WTC11 (cell line): ENCODE measurements around the gene GADL1. TPM values are rescaled to one million over a fixed set of nuclear protein-coding genes. Genes with fewer than 3 reads are reported as not detected.

ENCODE experiments used
- ATAC-seq: fragments of 200-7000 bp; cut with Tn5 transposase; 2 replicates; pipeline ENCODE4 v1.10.0; 2021; ENCODE audit warnings: mild to moderate bottlenecking, moderate library complexity
- CTCF ChIA-PET: fragments of 300-600 bp; sonication (Branson Sonifier 250); formaldehyde crosslinking; loops from one replicate; lab custom pipeline; 2021; ENCODE audit warnings: antibody characterized with exemption; lab: Charles Lee
- POLR2A ChIA-PET: fragments of 350-600 bp; sonication (Branson Sonifier 250); formaldehyde crosslinking; loops from one replicate; lab custom pipeline; 2021; ENCODE audit warnings: antibody characterized with exemption; lab: Charles Lee
- DNase-seq: peaks from one replicate; pipeline ENCODE4 v3.0.0; 2021; ENCODE audit warnings: low spot score
- H3K27ac Mint-ChIP-seq: 2 replicates; pipeline ENCODE4 v1.8.0; 2021; ENCODE audit warnings: mixed read lengths
- H3K27me3 Mint-ChIP-seq: 2 replicates; pipeline ENCODE4 v1.8.0; 2021; ENCODE audit warnings: low read depth, mild to moderate bottlenecking, moderate library complexity, mixed read lengths
- H3K36me3 Mint-ChIP-seq: 2 replicates; pipeline ENCODE4 v1.8.0; 2021; ENCODE audit warnings: mixed read lengths
- H3K4me1 Mint-ChIP-seq: 2 replicates; pipeline ENCODE4 v1.8.0; 2022; ENCODE audit warnings: mixed read lengths
- H3K4me3 Mint-ChIP-seq: 2 replicates; pipeline ENCODE4 v1.8.0; 2021; ENCODE audit warnings: mild to moderate bottlenecking, moderate library complexity, mixed read lengths
- H3K9me3 Mint-ChIP-seq: 2 replicates; pipeline ENCODE4 v1.8.0; 2021; ENCODE audit warnings: mixed read lengths
- CBFB ChIP-seq: sonication (generic); formaldehyde crosslinking; IDR thresholded peaks from 2 replicates; pipeline ENCODE4 v1.8.1; 2022; ENCODE audit warnings: mild to moderate bottlenecking, low read depth, missing genetic modification reagents
- ESRRA ChIP-seq: sonication (generic); formaldehyde crosslinking; IDR thresholded peaks from 2 replicates; pipeline ENCODE4 v1.8.1; 2022; ENCODE audit warnings: mild to moderate bottlenecking, missing genetic modification reagents, borderline replicate concordance
- FOXK1 ChIP-seq: sonication (generic); formaldehyde crosslinking; IDR thresholded peaks from 2 replicates; pipeline ENCODE4 v1.8.0; 2022; ENCODE audit warnings: mild to moderate bottlenecking, moderate library complexity, missing genetic modification reagents
- GTF2I ChIP-seq: fragments of 250-450 bp; sonication (Bioruptor Pico); conservative IDR thresholded peaks from 2 replicates; pipeline ENCODE4 v1.4.0; 2021; ENCODE audit warnings: mild to moderate bottlenecking
- HMGA2 ChIP-seq: fragments of 250-450 bp; sonication (Bioruptor Pico); IDR thresholded peaks from 2 replicates; pipeline ENCODE4 v1.4.0; 2021; ENCODE audit warnings: mild to moderate bottlenecking, moderate library complexity
- JAZF1 ChIP-seq: fragments of 250-450 bp; sonication (Bioruptor Pico); IDR thresholded peaks from 2 replicates; pipeline ENCODE4 v1.9.0; 2021; ENCODE audit warnings: moderate library complexity, mild to moderate bottlenecking, inconsistent platforms
- MXD4 ChIP-seq: fragments of 250-450 bp; sonication (Bioruptor Pico); IDR thresholded peaks from 2 replicates; pipeline ENCODE4 v1.8.0; 2021; ENCODE audit warnings: mild to moderate bottlenecking, moderate library complexity, borderline replicate concordance
- NR2C2 ChIP-seq: sonication (generic); formaldehyde crosslinking; IDR thresholded peaks from 2 replicates; pipeline ENCODE4 v1.8.0; 2022; ENCODE audit warnings: mild to moderate bottlenecking, missing genetic modification reagents
- PRRX2 ChIP-seq: fragments of 250-450 bp; sonication (Bioruptor Pico); IDR thresholded peaks from 2 replicates; pipeline ENCODE4 v1.8.0; 2021; ENCODE audit warnings: mild to moderate bottlenecking
- TP53 ChIP-seq: sonication (generic); formaldehyde crosslinking; IDR thresholded peaks from 2 replicates; pipeline ENCODE4 v1.8.1; 2023; ENCODE audit warnings: mild to moderate bottlenecking, missing genetic modification reagents
- ZNF232 ChIP-seq: sonication (generic); formaldehyde crosslinking; IDR thresholded peaks from 2 replicates; pipeline ENCODE4 v1.8.0; 2022; ENCODE audit warnings: mild to moderate bottlenecking, missing genetic modification reagents
- ZNF317 ChIP-seq: sonication (generic); formaldehyde crosslinking; IDR thresholded peaks from 2 replicates; pipeline ENCODE4 v1.8.1; 2023; ENCODE audit warnings: low read depth, mild to moderate bottlenecking, moderate library complexity, missing genetic modification reagents, borderline replicate concordance
- ZNF396 ChIP-seq: fragments of 250-450 bp; sonication (Bioruptor Pico); IDR thresholded peaks from 2 replicates; pipeline ENCODE4 v1.8.0; 2021; ENCODE audit warnings: mild to moderate bottlenecking, moderate library complexity, borderline replicate concordance
- ZNF671 ChIP-seq: fragments of 250-450 bp; sonication (Bioruptor Pico); IDR thresholded peaks from 2 replicates; pipeline ENCODE4 v1.8.0; 2021; ENCODE audit warnings: mild to moderate bottlenecking
- total RNA-seq: library from RNA; stranded (reverse); gene quantifications from 3 replicates; pipeline ENCODE4 v1.2.3, GENCODE V29; 2021
- TF ChIP-seq, protein P1 (sequence below): fragments of 250-450 bp; sonication (Bioruptor Pico); IDR thresholded peaks from 2 replicates; pipeline ENCODE4 v1.9.0; 2021; ENCODE audit warnings: mild to moderate bottlenecking
- TF ChIP-seq, protein P2 (sequence below): sonication (generic); formaldehyde crosslinking; IDR thresholded peaks from 2 replicates; pipeline ENCODE4 v1.8.1; 2022; ENCODE audit warnings: mild to moderate bottlenecking, moderate library complexity, missing genetic modification reagents
- TF ChIP-seq, protein P3 (sequence below): sonication (generic); formaldehyde crosslinking; IDR thresholded peaks from 2 replicates; pipeline ENCODE4 v1.8.0; 2023; ENCODE audit warnings: mild to moderate bottlenecking, missing genetic modification reagents
- TF ChIP-seq, protein P4 (sequence below): fragments of 250-450 bp; sonication (Bioruptor Pico); IDR thresholded peaks from 2 replicates; pipeline ENCODE4 v1.9.0; 2021; ENCODE audit warnings: mild to moderate bottlenecking, borderline replicate concordance
- TF ChIP-seq, protein P5 (sequence below): fragments of 250-450 bp; sonication (Bioruptor Pico); IDR thresholded peaks from 2 replicates; pipeline ENCODE4 v1.9.0; 2021; ENCODE audit warnings: mild to moderate bottlenecking
- TF ChIP-seq, protein P6 (sequence below): sonication (generic); formaldehyde crosslinking; IDR thresholded peaks from 2 replicates; pipeline ENCODE4 v1.8.0; 2022; ENCODE audit warnings: mild to moderate bottlenecking, missing genetic modification reagents

GADL1 gene
- total RNA-seq, 1 experiment from 2014 or later: 0.15 TPM

DNA sequence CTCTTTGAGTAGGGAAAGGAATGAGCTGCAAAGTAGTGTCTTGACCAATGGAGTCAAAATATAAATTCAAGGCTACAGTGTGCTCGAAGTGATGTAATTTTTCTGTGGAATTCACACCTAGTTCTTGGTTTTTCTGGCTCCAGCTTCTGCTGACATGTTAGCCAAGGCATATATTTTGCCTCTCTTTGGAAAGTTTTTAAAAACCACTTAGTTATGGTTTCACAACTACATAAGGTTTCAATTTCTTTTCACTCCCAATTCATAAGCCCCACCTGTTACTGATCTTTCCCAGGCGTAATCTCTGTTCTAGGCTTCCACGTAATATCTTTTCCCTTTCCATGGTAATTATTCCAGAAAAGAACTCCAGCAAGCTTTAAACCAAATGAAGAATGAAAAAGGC lies 46.9 kb downstream of the GADL1 start:
- no peak for ATAC-seq
- TF ChIP-seq, protein P1, sequence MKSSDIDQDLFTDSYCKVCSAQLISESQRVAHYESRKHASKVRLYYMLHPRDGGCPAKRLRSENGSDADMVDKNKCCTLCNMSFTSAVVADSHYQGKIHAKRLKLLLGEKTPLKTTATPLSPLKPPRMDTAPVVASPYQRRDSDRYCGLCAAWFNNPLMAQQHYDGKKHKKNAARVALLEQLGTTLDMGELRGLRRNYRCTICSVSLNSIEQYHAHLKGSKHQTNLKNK (CRISPR knock-in tag): no peak
- TF ChIP-seq JAZF1 (no peak), CBFB (no peak)
- TF ChIP-seq, protein P2, sequence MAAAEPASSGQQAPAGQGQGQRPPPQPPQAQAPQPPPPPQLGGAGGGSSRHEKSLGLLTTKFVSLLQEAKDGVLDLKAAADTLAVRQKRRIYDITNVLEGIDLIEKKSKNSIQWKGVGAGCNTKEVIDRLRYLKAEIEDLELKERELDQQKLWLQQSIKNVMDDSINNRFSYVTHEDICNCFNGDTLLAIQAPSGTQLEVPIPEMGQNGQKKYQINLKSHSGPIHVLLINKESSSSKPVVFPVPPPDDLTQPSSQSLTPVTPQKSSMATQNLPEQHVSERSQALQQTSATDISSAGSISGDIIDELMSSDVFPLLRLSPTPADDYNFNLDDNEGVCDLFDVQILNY (CRISPR knock-in tag): no peak
- Mint-ChIP-seq H3K4me1 (0 out of 2 replicates have a peak, but pooled peaks cover 3% of the 10 kb centered on the region), H3K36me3 (no peaks in the 10 kb centered on the region), H3K4me3 (no peak overlapping the region), H3K9me3 (no peaks in the 10 kb centered on the region), H3K27me3 (no peaks in the 10 kb centered on the region; the same call in 1 of the 2 replicates), H3K27ac (no peak overlapping the region)
- DNase-seq: no peak
- CTCF ChIA-PET: no interaction called here
- POLR2A ChIA-PET: no interaction called here

DNA sequence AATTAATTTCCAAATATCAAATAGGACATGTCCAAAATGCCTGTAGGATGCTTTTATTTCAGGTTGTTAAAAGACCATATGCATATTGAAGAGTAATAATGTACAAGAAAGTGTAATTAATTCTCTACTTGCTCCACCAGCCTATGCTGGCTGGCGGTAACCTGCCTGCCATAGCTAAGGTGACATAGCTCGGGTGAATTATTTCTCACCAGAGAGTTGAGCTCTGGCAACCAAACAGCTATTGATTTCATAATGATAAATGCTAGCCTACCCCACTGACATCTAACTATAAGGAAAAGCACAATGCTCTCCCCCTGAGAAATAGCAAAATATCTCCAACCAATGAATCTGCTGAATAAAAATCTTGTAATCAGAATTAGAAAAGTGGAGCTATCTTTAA lies 48.9 kb downstream of the GADL1 start:
- no peak for TF ChIP-seq NR2C2 (CRISPR knock-in tag)
- TF ChIP-seq TP53 (CRISPR knock-in tag): no peak
- TF ChIP-seq, protein P1 (CRISPR knock-in tag): no peak
- TF ChIP-seq ZNF671 (CRISPR knock-in tag): no peak
- no peak for TF ChIP-seq ZNF232 (CRISPR knock-in tag)
- TF ChIP-seq, protein P3, sequence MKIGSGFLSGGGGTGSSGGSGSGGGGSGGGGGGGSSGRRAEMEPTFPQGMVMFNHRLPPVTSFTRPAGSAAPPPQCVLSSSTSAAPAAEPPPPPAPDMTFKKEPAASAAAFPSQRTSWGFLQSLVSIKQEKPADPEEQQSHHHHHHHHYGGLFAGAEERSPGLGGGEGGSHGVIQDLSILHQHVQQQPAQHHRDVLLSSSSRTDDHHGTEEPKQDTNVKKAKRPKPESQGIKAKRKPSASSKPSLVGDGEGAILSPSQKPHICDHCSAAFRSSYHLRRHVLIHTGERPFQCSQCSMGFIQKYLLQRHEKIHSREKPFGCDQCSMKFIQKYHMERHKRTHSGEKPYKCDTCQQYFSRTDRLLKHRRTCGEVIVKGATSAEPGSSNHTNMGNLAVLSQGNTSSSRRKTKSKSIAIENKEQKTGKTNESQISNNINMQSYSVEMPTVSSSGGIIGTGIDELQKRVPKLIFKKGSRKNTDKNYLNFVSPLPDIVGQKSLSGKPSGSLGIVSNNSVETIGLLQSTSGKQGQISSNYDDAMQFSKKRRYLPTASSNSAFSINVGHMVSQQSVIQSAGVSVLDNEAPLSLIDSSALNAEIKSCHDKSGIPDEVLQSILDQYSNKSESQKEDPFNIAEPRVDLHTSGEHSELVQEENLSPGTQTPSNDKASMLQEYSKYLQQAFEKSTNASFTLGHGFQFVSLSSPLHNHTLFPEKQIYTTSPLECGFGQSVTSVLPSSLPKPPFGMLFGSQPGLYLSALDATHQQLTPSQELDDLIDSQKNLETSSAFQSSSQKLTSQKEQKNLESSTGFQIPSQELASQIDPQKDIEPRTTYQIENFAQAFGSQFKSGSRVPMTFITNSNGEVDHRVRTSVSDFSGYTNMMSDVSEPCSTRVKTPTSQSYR: no peak
- TF ChIP-seq MXD4: no peak
- TF ChIP-seq, protein P4, sequence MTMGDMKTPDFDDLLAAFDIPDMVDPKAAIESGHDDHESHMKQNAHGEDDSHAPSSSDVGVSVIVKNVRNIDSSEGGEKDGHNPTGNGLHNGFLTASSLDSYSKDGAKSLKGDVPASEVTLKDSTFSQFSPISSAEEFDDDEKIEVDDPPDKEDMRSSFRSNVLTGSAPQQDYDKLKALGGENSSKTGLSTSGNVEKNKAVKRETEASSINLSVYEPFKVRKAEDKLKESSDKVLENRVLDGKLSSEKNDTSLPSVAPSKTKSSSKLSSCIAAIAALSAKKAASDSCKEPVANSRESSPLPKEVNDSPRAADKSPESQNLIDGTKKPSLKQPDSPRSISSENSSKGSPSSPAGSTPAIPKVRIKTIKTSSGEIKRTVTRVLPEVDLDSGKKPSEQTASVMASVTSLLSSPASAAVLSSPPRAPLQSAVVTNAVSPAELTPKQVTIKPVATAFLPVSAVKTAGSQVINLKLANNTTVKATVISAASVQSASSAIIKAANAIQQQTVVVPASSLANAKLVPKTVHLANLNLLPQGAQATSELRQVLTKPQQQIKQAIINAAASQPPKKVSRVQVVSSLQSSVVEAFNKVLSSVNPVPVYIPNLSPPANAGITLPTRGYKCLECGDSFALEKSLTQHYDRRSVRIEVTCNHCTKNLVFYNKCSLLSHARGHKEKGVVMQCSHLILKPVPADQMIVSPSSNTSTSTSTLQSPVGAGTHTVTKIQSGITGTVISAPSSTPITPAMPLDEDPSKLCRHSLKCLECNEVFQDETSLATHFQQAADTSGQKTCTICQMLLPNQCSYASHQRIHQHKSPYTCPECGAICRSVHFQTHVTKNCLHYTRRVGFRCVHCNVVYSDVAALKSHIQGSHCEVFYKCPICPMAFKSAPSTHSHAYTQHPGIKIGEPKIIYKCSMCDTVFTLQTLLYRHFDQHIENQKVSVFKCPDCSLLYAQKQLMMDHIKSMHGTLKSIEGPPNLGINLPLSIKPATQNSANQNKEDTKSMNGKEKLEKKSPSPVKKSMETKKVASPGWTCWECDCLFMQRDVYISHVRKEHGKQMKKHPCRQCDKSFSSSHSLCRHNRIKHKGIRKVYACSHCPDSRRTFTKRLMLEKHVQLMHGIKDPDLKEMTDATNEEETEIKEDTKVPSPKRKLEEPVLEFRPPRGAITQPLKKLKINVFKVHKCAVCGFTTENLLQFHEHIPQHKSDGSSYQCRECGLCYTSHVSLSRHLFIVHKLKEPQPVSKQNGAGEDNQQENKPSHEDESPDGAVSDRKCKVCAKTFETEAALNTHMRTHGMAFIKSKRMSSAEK (CRISPR knock-in tag): no peak
- no peak for TF ChIP-seq ESRRA (CRISPR knock-in tag)
- TF ChIP-seq PRRX2: no peak
- TF ChIP-seq ZNF317: no peak
- TF ChIP-seq GTF2I: no peak
- TF ChIP-seq, protein P5, sequence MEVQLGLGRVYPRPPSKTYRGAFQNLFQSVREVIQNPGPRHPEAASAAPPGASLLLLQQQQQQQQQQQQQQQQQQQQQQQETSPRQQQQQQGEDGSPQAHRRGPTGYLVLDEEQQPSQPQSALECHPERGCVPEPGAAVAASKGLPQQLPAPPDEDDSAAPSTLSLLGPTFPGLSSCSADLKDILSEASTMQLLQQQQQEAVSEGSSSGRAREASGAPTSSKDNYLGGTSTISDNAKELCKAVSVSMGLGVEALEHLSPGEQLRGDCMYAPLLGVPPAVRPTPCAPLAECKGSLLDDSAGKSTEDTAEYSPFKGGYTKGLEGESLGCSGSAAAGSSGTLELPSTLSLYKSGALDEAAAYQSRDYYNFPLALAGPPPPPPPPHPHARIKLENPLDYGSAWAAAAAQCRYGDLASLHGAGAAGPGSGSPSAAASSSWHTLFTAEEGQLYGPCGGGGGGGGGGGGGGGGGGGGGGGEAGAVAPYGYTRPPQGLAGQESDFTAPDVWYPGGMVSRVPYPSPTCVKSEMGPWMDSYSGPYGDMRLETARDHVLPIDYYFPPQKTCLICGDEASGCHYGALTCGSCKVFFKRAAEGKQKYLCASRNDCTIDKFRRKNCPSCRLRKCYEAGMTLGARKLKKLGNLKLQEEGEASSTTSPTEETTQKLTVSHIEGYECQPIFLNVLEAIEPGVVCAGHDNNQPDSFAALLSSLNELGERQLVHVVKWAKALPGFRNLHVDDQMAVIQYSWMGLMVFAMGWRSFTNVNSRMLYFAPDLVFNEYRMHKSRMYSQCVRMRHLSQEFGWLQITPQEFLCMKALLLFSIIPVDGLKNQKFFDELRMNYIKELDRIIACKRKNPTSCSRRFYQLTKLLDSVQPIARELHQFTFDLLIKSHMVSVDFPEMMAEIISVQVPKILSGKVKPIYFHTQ (CRISPR knock-in tag): no peak
- TF ChIP-seq, protein P2 (CRISPR knock-in tag): no peak
- TF ChIP-seq ZNF396 (CRISPR knock-in tag): no peak
- TF ChIP-seq HMGA2: no peak
- TF ChIP-seq FOXK1 (CRISPR knock-in tag): no peak
- TF ChIP-seq, protein P6, sequence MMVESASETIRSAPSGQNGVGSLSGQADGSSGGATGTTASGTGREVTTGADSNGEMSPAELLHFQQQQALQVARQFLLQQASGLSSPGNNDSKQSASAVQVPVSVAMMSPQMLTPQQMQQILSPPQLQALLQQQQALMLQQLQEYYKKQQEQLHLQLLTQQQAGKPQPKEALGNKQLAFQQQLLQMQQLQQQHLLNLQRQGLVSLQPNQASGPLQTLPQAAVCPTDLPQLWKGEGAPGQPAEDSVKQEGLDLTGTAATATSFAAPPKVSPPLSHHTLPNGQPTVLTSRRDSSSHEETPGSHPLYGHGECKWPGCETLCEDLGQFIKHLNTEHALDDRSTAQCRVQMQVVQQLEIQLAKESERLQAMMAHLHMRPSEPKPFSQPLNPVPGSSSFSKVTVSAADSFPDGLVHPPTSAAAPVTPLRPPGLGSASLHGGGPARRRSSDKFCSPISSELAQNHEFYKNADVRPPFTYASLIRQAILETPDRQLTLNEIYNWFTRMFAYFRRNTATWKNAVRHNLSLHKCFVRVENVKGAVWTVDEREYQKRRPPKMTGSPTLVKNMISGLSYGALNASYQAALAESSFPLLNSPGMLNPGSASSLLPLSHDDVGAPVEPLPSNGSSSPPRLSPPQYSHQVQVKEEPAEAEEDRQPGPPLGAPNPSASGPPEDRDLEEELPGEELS (CRISPR knock-in tag): no peak
- TF ChIP-seq, all 79 proteins: peak for 0
- no peak for ATAC-seq
- Mint-ChIP-seq H3K4me3 (no peak overlapping the region), H3K4me1 (0 out of 2 replicates have a peak, but pooled peaks cover 3% of the 10 kb centered on the region), H3K27me3 (no peaks in the 10 kb centered on the region; the same call in 1 of the 2 replicates), H3K27ac (no peak overlapping the region), H3K36me3 (no peaks in the 10 kb centered on the region), H3K9me3 (no peaks in the 10 kb centered on the region)
- ChIA-PET POLR2A (no interaction called here), CTCF (interaction anchor here (0.6 kb wide), 1 partner anchor 287 kb away, joined by 3 read pairs; no protein-coding TSS in a partner anchor)
- DNase-seq: no peak
